ENCODE measurements around the gene HSD17B8.

HSD17B8 gene

DNA sequence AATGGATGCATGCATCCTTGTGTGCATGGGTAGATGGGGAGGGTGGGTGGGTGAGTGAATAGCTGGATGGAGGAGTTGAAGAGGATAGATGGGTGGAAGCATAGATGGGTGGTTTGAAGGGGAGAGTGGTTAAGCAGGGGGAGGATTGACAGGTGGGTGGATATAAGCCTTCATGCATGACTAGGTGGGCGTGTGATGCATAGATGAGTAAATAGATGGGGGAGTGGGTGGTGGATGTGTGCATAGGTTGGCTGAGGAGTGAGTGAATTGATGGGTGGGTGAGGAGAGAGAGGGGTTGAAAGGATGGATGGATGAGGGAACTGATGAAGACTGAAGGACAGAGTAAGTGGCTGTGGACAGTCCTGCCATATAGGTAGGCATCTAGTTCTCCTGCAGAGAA, 16.6 kb upstream of the HSD17B8 start:
- DNase-seq (ENCODE audit: low read depth): no peak
- TF ChIP-seq, protein P1, sequence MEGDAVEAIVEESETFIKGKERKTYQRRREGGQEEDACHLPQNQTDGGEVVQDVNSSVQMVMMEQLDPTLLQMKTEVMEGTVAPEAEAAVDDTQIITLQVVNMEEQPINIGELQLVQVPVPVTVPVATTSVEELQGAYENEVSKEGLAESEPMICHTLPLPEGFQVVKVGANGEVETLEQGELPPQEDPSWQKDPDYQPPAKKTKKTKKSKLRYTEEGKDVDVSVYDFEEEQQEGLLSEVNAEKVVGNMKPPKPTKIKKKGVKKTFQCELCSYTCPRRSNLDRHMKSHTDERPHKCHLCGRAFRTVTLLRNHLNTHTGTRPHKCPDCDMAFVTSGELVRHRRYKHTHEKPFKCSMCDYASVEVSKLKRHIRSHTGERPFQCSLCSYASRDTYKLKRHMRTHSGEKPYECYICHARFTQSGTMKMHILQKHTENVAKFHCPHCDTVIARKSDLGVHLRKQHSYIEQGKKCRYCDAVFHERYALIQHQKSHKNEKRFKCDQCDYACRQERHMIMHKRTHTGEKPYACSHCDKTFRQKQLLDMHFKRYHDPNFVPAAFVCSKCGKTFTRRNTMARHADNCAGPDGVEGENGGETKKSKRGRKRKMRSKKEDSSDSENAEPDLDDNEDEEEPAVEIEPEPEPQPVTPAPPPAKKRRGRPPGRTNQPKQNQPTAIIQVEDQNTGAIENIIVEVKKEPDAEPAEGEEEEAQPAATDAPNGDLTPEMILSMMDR (IDR thresholded peaks at IDR 0.05; ENCODE audit: low read length, missing control alignments): no peak

DNA sequence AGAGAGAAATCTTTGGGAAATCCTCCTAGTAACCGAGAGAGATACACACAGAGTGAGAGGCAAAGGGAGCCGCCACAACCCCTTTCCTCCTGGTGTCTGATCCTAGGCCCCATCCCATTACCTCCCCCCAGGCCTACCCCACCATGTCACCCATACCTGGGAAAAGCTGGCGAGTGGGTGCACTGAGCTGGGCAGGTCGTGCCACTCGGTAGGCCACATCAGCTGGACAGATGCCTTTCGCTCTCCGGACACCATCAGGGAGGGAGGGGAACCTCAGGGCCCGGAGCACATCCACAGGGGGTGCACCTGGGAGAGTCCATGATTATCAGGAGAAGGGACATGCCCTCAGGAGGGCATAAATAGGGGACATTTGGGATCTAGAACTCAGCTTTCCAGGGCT, 15.3 kb upstream of the HSD17B8 start:
- DNase-seq (ENCODE audit: low read depth): no peak
- no peak overlapping the region for H3K4me3 ChIP-seq (replicated peaks; ENCODE audit: low read depth, low read length)
- TF ChIP-seq, protein P1 (IDR thresholded peaks at IDR 0.05; ENCODE audit: low read length, missing control alignments): no peak

More for the DNA sequence above, 16.6 kb upstream of the HSD17B8 start:
- no peak overlapping the region for H3K4me3 ChIP-seq (replicated peaks; ENCODE audit: low read depth, low read length)

DNA sequence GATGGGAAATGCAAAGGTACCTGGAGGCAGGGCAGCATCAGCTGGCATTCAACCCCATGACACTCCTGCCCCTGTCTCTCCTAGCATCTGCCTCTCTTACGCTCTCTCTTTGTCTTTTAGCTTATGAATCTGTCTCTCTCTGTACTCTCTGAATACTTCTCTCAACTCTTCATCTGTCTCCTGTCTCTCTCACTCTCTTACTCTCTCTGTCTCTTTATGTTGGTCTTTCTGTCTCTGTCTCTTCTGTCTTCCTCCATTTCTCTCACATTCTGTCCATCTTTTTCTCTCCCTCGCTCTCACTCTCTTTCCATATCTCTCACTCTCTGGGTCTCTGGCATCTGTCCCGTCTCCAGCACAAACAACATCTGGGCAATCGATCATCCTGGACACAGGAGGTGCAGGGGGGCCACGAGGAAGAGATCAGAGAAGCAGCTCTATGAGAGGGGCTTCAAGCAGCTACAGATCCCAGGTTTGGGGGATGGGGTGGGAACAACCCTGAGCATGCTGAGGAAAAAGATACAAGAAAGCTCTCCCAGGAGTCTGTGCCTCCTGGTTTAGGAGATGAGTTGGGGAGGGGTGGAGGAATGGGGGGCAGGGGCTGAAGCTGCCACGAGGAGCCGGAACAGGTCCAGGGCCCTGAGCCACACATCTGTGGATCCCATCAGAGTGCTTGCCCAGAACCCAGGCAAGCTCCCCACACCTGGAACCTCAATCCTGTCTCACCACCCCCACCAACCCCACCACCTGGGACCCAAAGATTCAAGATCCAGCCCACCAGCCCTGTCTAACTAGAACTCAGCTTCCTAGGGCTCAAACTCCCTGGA, 14.6 kb upstream of the HSD17B8 start:
- TF ChIP-seq, protein P1 (IDR thresholded peaks at IDR 0.05; ENCODE audit: low read length, missing control alignments): no peak
- no peak for DNase-seq (ENCODE audit: low read depth)
- H3K4me3 ChIP-seq (replicated peaks; ENCODE audit: low read depth, low read length): no peak overlapping the region

DNA sequence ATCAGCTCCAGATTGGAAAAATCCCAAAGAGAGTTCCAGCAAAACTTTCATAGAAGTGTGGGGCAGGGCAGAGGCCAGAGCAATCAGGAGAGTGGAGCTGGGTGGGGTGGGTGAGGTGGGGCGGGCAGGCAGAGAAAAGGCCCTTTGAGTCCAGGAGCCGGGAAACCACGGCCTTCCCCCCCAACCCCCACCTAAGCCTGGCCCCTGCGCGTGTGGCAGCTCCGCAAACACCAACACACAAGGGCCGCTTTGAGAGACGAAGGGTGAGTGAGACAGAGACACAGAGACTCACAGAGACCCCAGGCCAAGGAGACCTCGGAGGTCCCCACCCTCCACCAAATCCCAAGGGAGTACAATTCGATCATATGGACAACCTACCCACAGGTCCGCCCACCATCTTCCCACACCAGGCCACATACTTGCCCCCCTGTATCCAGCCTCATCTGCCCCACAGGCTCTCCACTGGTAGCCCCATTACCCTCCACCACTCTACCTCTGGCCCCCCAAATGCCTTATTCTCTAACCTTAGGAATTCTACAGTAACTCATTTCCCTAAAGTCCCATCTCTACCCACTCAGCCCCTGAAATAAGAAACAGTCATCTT, 13.8 kb upstream of the HSD17B8 start:
- DNase-seq (ENCODE audit: low read depth): no peak
- TF ChIP-seq, protein P1 (IDR thresholded peaks at IDR 0.05; ENCODE audit: low read length, missing control alignments): no peak

DNA sequence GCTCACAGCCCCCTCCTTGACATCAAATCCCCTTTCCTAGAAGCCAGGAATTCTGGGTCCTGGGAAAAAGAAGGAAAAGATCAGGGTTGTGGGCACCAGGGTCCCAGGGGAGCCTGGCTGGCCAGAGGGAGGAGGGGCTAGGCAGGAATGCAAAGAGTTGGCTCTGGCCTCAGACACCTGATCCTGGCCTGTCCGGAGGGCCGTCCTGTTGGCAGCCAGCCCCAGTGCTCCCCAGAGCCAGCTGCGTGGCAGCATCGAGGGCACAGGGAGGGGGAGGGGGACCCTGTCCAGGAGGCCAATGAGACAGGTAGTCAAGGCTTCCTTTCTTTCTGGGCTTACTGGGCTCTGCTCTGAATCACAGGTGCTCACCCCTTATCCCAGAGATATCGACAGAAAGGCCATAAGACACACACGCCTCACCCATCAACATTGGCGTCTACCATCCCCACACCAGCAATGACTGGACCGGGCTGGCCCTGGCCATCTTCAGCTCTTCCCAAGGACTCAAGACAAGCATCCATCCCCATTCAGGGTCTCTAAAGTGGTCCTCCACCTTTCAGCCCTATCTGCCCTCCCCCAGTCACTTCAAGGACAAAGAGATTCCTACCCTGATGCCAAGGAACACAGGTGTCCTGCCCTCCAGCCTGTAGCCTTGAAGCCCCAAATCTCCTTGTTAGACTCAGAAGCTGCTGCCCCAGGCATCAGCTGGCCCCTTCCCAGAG, 12.9 kb upstream of the HSD17B8 start:
- DNase-seq (ENCODE audit: low read depth): no peak
- no peak overlapping the region for H3K4me3 ChIP-seq (replicated peaks; ENCODE audit: low read depth, low read length)
- TF ChIP-seq, protein P1 (IDR thresholded peaks at IDR 0.05; ENCODE audit: low read length, missing control alignments): no peak

More for the DNA sequence above, 13.8 kb upstream of the HSD17B8 start:
- no peak overlapping the region for H3K4me3 ChIP-seq (replicated peaks; ENCODE audit: low read depth, low read length)

DNA sequence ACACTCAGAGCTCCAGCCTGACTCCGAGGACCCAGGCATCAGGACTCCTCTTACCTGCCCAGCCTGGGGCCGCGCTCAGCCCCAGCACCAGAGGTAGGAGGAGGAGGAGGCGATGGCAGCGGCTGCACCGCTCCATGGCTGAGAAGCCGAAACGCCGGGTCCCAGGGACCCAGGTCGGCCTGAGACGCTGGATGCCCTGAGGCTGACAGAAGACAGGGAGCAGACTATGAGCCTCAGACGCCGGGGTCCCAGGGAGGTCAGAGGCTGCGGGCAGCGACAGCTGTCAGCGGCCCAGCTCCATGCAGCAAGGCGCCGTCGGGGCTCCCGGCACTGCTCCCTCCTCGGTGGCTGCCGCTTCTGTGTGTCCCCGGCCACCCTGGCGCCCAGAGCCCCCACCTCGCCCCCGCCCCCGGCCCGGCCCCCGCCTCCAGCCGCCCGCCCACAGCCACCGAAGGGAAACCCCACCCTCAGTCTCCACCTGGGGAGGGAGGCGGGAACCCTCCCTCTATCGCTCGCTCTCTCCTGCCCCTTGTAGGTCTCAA, 12.3 kb upstream of the HSD17B8 start, which contains the start of gene COL11A2:
COL11A2 (minus strand) TSS at position 363 of the 542 bp plus-strand sequence; CDS start at position 136, 227 bp downstream.
- TF ChIP-seq, protein P1 (IDR thresholded peaks at IDR 0.05; ENCODE audit: low read length, missing control alignments): no peak
- DNase-seq (ENCODE audit: low read depth): no peak
- H3K4me3 ChIP-seq (replicated peaks; ENCODE audit: low read depth, low read length): peak within 1 kb of the TSS; percentile 33
